Measurements from ENCODE around the gene CLIC6.

DNA sequence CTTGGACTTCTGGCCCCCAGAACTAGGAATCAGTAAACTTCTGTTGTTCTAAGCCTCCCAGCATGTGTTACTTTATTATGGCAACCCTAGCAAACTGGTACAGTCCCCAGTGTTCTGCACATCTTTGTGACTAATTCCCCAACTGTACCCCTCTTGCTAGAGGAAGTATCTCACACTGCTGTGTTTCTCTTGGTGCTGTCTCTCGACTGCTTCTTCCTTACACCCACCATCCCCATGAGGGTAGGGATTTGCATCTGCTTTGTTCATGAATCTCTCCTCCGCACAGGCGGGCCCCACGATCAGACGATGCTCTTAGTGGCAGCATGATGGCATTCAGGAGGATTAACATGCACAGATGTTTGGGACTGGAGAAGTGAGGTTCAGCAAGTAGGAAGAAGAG lies 46.7 kb downstream of the CLIC6 start:
- TF ChIP-seq, protein P1, sequence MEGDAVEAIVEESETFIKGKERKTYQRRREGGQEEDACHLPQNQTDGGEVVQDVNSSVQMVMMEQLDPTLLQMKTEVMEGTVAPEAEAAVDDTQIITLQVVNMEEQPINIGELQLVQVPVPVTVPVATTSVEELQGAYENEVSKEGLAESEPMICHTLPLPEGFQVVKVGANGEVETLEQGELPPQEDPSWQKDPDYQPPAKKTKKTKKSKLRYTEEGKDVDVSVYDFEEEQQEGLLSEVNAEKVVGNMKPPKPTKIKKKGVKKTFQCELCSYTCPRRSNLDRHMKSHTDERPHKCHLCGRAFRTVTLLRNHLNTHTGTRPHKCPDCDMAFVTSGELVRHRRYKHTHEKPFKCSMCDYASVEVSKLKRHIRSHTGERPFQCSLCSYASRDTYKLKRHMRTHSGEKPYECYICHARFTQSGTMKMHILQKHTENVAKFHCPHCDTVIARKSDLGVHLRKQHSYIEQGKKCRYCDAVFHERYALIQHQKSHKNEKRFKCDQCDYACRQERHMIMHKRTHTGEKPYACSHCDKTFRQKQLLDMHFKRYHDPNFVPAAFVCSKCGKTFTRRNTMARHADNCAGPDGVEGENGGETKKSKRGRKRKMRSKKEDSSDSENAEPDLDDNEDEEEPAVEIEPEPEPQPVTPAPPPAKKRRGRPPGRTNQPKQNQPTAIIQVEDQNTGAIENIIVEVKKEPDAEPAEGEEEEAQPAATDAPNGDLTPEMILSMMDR (IDR thresholded peaks at IDR 0.05): no peak
- no peak for TF ChIP-seq POLR2A (IDR thresholded peaks at IDR 0.05)
